Tongue (tissue), 2 donors: Measurements from ENCODE around the gene HDAC7. TPM values are rescaled to one million over a fixed set of nuclear protein-coding genes. Genes with fewer than 3 reads are reported as not detected.

Experiments used
- DNase-seq: peaks from one replicate; pipeline ENCODE4 v3.0.0-alpha.2; 2015
- total RNA-seq: library from RNA; depleted of rRNA; stranded (reverse); fragments of >200 nt; gene quantifications from one replicate; pipeline ENCODE4 v1.2.3, GENCODE V29; 2014

HDAC7 gene
- total RNA-seq, 1 donor from 2014 or later, result 35.4 TPM

DNA sequence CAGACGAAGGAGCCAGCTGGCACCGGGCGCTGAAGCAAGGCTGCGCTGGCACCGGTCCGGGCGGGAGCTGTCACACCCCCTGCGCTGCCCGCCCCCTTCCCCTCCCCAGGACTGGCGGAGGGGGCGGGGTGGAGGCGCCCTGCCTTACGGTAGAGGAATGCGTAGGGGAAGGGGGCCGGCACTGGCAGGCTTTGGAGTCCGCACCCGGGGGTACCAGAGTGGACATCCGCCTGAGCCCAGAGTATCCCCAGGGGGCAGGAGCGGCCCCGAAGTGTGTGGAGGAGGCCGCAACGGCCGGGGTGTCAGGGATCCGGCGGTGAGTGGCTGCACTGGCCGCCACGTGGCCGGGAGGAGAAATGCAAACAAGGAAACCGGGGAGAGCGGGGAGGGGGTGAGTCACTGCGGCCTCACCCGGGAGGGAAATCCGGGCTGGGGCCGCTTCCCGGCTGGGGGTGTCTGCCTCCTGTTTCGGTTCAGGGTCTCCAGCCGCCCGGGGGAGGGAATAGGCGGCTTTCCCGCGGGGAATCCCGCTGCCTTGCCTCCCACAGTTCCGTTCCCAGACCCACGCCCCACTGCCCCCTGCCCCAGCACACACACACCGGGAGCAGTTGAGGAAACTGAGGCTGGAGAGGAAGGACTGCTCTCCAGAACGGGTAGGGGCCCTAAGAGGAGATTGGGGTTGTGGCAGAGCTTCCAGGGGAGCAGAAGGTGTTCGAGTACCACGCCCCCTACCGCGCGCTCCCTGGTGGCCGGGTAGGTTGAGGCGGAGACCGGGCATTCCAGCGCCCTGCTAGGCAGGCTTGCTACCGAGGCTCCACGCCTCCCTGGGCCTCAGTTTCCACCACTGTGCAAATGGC, 60.6 kb downstream of the HDAC7 start, which contains the start of gene RAPGEF3:
TSS of gene RAPGEF3 (minus strand) at position 47 of the 857 bp plus-strand sequence. CDS start 324 bp downstream, outside the sequence.
- DNase-seq, result peak; percentile 88

DNA sequence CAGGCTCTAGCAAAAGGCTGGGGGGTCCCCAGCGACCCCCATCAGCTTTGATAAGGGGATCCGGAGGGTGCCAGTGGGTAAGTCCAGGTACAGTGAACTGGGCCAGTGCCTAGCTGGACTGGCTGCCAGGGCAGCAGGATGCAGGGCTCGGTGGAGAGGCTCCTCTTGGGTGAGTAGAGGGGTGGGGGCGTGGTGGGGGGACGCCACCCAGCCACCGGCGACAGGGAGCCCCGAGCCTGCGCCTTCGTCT, 61.2 kb downstream of the HDAC7 start:
- no peak for DNase-seq

DNA sequence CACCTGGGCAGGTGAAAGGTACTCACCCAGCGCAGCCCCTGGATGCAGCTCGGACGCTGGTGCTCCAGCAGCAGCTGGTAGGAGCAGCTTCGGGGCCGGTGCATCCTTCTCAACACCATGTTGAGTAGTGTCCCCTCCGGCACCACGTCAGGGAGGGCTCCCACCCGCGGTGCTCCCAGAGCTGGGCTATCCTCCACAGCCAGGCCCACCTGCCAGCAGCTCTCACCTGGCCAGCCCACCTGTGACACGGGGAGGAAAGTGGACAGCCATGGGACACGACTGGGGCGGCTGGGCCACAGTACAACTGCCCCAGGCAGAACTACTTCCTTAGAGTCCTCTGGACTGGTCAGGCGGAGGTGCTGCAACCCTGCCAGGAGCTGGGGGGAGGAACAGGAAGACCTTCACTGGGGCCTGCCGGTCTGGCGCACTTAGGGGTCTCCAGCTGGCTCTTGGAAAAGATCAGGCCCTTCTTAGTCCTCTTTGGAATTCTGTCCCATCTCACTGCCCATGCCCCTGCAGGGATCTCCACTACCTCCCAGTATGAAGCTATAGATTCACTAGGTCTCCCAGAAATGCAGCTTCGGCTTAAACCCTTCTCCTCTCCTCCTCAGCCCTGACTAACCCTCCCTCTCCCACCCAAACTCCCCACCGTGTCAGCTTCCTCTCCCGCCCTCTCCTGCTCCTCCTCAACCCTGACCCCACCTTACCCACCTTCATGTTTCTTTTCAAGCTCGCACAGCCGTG, 61.7 kb downstream of the HDAC7 start:
- no peak for DNase-seq

DNA sequence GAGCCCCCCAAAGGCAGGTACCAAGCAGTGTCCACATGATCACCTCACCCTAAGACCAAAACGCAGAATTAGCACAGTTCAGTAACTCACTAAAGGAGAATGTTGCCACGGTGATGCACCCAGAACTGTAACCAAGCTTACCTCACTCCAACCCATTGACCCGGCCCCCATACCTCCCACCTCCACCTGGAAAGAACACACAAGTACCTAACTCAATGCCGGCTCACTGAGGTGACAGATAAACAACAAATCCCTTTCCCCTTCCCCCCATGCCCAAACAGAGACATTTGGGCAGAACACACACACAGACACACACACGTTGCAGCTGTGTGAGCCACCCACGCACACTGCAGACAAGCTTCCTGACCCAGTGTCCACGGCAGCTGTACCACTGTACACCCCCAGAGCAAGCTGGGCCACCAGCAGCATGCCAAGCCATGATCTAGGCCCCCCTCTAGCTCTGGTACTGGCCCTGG, 62.3 kb downstream of the HDAC7 start:
- DNase-seq, result no peak

DNA sequence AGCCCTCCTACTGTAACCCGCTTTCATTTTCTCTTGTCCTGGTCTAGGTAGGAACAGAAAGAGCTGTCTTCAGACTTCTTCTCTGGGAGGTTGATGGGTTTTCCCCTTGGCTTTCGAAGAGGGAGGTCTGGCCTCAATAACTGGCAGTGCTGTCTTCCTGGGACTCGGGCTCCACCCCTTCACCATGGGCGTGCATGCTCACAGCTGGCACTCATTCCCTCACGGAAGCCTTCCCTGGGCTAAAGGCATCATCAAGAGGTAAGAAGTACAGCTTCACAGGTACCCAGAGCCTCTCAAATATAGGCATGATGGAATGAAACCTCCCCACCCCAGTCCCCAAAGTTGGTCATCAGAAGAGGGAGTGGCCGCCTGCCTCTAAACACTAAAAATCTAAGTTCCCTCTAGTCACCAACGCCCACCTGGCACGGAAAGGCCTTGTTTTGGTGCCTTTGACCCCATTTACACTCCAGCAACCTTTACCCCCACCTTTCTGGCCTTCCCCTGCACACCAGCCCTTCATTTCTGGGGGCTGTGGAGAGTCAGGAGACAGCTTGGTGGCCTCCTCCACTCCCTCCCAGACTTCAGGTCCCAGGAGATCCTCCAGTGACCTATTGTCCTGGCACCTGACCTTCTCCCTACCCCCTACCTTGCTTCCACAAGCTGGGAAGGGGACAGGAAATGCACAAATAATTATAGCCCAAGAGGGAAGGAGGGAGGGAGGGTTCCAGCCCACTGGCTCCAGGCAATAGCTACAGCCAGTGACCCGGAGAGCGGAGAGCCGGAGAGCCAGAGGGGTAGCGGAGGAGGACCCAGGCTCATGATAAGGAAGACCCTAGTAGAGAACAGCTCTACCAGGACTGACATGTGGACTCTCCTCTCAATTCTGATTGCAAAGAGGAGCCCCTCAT, 63.8 kb downstream of the HDAC7 start:
- DNase-seq, result no peak

DNA sequence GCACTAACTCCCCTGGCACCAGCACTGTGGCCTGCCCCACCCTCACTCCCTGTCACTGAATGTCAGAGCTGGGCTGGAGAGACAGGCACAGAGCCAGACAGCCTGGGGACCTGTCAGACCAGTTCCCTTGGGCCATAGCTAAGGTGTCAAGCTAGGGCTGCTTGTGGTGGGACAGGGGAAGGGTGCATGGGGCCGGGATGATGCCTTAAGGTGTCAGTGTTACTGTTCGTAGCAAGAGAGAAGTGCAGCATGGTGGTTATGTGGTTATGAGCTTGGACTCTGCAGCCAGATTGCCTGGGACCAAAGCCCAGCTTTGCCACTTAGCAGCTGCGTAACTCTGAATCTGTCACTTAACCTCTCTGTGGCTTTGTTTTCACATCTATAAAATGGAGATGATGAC, 64.8 kb downstream of the HDAC7 start:
- DNase-seq, result no peak

DNA sequence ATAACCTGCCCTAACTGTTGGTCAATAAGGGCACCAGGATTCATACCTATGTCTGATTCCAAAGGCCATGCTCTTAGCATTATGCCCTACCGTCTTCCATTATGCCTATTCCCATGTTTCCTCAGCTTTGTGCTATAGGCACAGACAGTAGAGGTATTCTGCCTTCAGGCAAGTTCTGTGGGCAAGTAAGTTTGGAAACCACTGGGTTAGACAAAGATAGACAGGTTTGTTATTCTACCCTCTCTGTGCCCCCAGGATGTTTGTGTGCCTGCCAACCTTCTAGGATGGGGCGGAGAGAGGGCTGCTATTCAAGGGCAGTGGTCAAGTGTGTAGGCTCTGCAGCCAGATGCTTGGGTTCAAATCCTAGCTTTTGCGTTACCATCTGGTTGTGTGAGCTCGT, 65.6 kb downstream of the HDAC7 start:
- no peak for DNase-seq

DNA sequence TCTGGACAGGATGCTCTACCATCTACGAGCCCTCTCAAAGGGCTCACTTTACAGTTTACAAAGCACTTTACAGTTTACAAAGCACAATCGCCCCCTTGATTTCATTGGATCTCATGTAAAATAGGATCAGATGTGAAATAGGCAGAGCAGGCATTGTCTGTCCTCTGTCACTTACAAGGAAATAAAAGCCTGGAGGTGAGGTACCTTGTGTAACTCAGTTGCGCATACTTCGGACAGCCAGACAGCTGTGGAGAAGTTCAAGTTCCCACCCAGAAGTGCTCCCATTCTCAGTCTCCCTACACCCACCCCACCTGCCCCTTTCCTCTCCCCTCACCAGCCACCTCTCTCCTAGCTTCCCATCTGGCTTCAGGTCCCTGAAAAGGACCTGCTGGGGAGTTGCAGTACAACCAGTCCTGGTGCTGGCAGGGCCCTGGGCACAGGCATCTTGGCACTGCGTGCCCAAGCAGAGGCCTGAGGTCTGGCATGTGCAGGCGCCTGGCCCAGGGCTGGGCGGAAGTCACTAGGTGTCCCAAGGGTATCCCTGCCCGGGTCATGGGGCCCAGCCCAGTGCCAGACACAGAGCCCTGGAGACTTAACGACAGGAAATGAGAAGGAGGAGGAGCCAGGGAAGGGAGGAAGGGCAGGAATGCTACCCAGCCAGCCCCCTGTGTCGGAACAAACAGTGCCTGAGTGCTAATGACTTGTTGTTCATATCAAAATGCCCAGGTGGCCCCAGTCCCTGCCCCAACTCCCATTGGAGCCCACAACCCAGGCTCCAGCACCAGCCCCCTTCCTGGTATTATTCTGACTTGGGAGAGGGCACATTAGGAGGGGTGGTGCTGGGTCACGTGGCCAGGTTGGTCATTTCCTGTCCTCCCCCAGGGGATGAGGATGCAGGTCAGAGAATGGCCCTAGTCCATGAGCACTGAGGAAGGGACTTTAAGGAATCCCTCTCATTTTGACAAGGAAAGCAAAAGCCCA, 66.4 kb downstream of the HDAC7 start:
- DNase-seq, result no peak

DNA sequence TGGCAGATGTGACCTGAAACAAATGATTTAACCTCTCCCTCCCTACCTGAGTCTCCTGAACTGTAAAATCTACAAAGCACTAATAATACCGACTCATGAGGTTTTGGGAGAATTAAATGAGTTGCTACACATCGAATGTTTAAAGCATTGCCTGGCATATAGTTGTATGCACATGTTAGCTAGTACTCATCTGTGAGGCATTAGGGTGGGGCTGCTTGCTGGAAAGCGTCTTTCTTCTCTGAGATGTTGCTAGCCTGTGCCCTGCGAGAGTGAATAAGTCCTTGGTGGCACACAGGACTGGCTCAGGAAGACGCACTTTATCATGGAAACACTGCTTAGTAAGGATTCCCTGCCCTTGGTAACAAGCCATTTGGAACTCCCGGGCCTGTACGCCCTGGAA, 67.2 kb downstream of the HDAC7 start:
- no peak for DNase-seq

DNA sequence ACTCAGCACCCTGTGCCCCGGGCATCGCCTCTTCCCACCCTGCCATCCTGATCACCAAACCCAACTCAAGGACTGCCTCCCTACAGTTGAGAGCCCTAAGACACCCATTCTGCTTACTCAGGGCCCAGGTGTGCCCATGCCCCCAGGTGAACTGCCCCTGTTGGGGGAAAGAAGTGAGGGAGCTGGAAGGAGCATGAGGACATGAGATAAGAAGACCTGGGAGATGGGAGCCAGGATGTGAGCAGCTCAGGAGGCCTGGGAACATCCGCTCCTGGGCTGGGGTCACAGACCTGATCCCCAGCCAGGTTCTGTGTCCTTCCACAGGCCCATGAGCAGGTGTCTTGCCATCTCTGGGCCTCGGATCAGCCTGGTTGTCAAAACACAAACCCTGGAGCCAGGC, 67.6 kb downstream of the HDAC7 start:
- no peak for DNase-seq

DNA sequence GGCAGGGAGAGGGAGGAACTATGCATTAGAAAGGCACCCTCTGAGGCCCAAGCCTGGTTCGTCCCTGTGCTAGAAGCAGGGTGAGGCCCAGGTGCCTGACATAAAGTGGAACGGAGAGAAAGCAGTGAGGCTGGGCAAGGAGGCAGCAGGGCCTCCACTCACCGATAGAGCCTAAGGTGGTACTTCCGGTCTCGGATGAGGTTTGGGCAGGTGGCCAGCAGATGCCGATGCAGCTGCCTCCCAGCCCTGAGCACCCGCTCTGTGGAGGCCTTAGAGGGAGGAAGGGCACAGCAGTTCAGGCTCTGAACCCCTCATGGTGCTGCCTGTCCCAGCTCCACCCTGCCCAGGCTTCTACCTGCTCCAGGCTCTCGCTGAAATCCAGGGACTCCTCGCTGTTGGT, 68.1 kb downstream of the HDAC7 start:
- no peak for DNase-seq

DNA sequence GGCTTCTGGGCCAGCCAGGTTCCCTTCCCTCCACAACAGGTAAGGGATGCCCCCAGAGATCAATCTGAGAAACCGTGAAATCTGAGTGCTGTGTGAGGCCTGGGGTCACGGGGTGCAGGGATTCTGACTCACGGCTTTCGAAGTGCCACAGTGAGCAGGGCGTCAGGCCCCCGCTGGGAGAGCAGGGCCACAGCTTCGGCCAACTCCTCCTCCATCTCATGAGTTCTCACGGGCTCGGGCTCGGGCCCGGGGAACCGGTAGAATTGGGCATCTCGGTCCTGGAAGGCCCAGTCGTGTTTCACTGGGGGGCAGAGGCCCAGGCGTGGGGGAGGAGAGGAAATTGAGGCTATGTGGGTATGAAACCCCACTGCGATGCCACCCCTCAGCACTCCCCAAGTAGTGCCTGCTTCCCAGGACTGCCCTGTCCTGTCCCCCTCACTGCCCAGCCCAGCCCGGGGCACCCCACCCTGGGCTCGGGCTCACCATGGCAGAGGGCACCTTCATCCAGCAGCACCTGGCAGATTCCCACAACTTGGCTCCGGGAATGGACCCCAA, 68.7 kb downstream of the HDAC7 start:
- DNase-seq, result no peak

DNA sequence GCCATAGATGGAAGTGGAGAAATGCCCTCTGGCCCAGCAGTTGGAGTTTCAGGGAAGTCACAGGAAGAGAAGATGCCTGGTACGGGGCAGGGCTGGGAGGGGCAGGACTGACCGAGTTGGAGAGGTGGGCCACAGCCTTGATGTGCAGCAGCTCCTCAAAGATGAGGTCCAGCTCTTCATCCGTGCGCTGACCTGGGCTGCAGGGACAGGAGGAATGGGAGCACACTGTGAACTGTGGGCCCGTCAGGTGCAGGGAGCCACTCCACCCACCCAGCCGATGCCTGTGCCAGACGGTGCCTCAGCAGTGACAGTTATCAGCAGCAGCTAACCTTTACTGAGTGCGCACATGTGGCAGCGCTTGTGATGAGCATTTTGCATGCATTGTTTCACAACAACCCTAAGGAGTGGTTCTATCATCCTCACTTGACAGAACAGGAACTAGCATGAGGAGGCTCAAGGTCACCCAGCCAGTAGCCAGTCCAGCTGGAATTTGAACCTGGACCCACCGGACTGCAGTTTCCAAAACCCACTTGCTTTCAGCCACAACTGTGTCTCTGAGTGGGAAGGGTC, 69.4 kb downstream of the HDAC7 start:
- DNase-seq, result no peak

DNA sequence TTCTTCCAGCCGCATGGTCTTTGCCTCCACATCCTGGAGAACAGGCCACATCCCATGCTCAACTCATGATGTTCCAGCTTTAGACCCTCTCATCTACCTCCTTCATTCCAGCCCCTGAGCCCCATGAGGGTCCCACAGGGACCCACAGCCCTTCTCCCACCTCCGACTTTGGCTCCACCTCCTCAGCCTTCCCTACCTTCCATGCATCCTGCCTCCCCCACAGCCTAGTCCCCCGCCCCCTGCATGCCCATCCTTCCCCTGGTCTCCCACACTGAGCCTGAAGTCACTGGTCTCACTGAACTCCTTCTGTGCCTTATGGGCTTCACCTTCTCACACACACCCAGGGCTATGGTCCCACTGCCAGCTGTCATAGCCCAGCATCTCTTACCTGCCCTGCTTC, 70.8 kb downstream of the HDAC7 start:
- DNase-seq, result no peak

DNA sequence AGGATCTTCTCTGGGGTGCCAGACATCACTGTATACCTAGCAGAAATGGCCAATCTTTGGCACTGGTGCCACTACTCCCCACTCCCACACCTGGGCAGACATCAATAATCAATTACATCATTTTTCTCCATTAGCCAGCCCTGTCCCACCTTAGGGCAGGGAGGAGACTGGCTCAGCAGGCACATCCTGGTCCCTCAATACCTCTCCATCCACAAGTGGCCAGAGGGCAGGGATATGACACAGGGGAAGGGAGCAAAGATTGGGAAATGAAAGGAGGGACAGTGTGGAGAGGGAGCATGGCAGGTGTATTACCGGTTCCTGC, 71.2 kb downstream of the HDAC7 start:
- DNase-seq, result no peak

DNA sequence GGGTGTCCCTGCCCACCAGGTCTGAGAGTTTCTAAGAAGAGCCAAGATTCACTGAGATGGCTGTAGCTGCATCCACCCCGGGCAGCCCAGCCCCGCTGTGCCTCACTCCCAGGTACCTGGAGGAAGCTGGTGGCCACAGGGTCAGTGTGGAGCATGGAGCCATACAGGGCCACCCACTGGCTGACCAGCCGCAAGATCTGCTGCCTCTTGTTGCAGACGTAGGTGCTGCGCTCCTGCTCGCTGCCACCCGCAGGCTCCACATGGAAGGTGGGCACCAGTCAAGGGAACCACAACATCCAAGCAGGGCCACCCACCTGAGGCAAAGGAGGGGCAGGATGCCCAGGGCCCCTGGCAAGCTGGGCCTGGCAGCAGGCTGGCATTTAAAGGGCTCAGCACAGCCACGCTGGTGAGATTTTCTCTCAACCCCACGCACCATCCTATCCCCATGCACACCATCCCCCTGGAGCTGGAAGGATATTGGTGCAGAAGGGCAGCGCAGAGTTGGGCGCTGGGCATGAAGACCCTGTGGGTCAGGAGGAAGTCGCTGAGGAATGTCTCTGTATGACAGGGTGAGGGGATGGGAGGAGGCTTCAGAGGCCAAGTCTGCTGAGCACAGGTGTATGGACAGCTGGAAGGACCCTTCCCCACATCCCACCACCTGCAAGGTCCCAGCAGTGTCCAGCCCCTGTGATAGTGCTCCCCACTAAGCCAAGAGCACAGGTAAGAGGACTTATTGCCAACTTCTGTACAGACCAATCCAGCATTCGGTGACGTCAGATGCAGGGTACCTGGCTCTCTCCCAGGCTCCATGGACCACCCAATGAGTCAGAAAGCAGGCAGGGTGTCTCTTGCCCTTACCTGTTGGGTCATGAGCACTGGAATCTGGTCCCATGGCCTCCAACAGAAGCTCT, 71.9 kb downstream of the HDAC7 start:
- no peak for DNase-seq

DNA sequence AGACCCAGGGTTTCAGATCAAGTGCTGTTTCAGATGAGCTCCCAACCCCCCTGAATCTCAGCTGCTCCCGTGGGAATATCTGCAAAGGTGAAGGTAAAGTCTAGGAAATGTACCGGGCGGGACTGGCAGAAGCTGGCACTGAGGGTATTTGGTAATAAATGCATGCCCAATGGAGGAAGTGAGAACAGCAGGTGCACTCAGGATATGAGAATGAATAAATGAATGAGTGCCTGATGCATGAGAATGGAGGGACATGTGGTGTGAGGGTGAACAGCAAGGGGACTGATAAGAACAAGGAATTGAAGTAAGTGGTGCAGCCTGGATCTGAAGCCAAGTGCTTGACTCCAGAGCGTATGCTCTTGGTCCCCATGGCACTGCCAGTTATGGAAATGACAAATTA, 72.6 kb downstream of the HDAC7 start:
- DNase-seq, result no peak

DNA sequence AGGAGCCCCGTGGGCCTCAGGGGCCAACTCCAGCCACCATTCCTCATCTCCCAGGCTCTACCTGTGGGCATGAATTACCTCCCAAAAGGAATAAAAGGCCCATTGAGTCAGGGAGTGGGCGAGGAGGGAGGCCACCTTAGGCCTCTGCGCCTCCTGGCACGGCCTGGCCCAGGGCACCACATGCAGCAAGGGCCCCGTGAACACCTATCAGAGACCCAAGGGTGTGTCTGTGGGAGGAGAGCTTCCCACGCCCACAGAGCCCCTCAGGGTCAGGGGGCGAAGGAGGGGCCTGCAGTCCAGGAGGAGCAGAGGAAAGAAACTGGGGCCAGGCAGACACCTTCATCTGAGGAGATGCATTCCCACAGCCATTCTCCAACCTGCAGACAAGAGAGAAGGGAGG, 73.2 kb downstream of the HDAC7 start:
- no peak for DNase-seq

DNA sequence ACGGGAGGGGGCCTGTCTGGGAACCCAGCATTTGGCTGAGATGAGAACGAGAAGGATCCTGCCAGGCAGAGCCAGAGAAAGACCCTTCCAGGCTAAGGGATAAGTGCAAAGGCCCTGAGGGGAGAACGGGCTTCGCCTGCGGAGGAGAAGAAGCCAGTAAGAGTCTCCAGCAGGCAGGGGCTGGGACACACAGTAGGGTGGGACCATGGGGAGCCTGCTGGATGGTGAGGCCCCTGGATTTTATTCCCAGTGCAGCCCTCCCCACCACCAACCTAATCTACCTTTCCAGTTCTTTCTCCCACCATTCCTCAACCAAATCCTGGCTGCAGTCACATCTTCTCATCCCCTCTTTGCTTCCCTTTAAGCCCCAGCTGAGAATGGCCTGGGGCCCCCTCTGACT, 73.6 kb downstream of the HDAC7 start:
- DNase-seq, result no peak
